Lower lobe of right lung (tissue), 2 donors: ENCODE results near the gene OR8D4. TPM values are rescaled to one million over a fixed set of nuclear protein-coding genes. Genes with fewer than 3 reads are reported as not detected.
"Not testable (repeated sequence)": the region's sequence is repeated elsewhere in the genome, so short reads cannot be mapped to it uniquely, and the experiment has no call there.

Source experiments
- ATAC-seq, 2 donors: fragments of 200-7000 bp; cut with Tn5 transposase; one replicate each; pipeline ENCODE4 v1.9.1; 2020 to 2022; ENCODE audit warnings: mild to moderate bottlenecking in 2 of 2, moderate library complexity in 2 of 2
- DNase-seq: peaks from one replicate; pipeline ENCODE4 v3.0.0-alpha.2; 2020
- H3K27ac ChIP-seq: fragments of 200-600 bp; one replicate; pipeline ENCODE4 v1.8.0; 2022
- H3K27me3 ChIP-seq: fragments of 200-600 bp; one replicate; pipeline ENCODE4 v1.8.0; 2022; ENCODE audit warnings: low read depth
- H3K36me3 ChIP-seq: fragments of 200-600 bp; one replicate; pipeline ENCODE4 v1.8.0; 2022; ENCODE audit warnings: mild to moderate bottlenecking
- H3K4me1 ChIP-seq: fragments of 200-600 bp; one replicate; pipeline ENCODE4 v1.8.0; 2022
- H3K4me3 ChIP-seq: fragments of 200-600 bp; one replicate; pipeline ENCODE4 v1.8.0; 2022; ENCODE audit warnings: mild to moderate bottlenecking
- H3K9me3 ChIP-seq: fragments of 200-600 bp; one replicate; pipeline ENCODE4 v1.8.0; 2022
- CTCF ChIP-seq: fragments of 200-600 bp; IDR thresholded peaks from one replicate; pipeline ENCODE4 v1.8.0; 2022; ENCODE audit warnings: antibody characterized with exemption, mild to moderate bottlenecking
- intact Hi-C: fragments of 100-400 bp; cut with DNase I; formaldehyde crosslinking; loops from one replicate; pipeline ENCODE4 v1.11.0; 2022
- long read RNA-seq: library from polyadenylated mRNA; unstranded; transcript quantifications from one replicate; pipeline ENCODE4 v2.0.0, GENCODE V29; 2021
- total RNA-seq: library from RNA; stranded (reverse); fragmentation: NEBNext Ultra II Directional; extraction: Animal tissue kit (Norgen Biotek cat#: 25700); gene quantifications from one replicate; pipeline ENCODE4 v1.2.1, GENCODE V29; 2021
- donor health status: DM: no; HTN: yes; CAD: no; lungs with severe emphysema.

Gene OR8D4
- total RNA-seq: not detected
- long read RNA-seq: 0 reads

- intact Hi-C loops: no loop called here
- no peak for TF ChIP-seq CTCF
Measured at GRCh38 chr11:123901867-123902266, at the start of gene OR8D4. Gene OR8D4 (plus strand): TSS chr11:123902167. CDS start chr11:123906432, 4,265 bp downstream.

GRCh38 chr11:123852321-123852720 lies 49.6 kb upstream of the OR8D4 start:
- TF ChIP-seq CTCF: no peak
- ATAC-seq: no peak
- no peaks in the 10 kb centered on the region for H3K27me3 ChIP-seq

More at GRCh38 chr11:123901867-123902266, at the start of gene OR8D4:
- ATAC-seq: no peak
- no peak within 1 kb of the TSS for H3K27ac ChIP-seq
- H3K4me3 ChIP-seq: no peak within 1 kb of the TSS
- no peaks in the 10 kb centered on the region for H3K9me3 ChIP-seq
- no peaks in the 10 kb centered on the region for H3K36me3 ChIP-seq
- H3K4me1 ChIP-seq: no peaks in the 10 kb centered on the region
- H3K27me3 ChIP-seq: no peaks in the 10 kb centered on the region
- no peak for DNase-seq

GRCh38 chr11:123853038-123853437 lies 48.9 kb upstream of the OR8D4 start:
- Histone ChIP-seq H3K27me3 (no peaks in the 10 kb centered on the region), H3K4me1 (no peaks in the 10 kb centered on the region), H3K9me3 (no peaks in the 10 kb centered on the region), H3K4me3 (no peak overlapping the region), H3K27ac (no peak overlapping the region), H3K36me3 (no peaks in the 10 kb centered on the region)
- ATAC-seq: no peak
- intact Hi-C loops: no loop called here
- TF ChIP-seq CTCF: no peak
- DNase-seq: no peak

More at GRCh38 chr11:123852321-123852720, 49.6 kb upstream of the OR8D4 start:
- Histone ChIP-seq H3K27ac (no peak overlapping the region), H3K4me3 (no peak overlapping the region), H3K4me1 (no peaks in the 10 kb centered on the region), H3K9me3 (no peaks in the 10 kb centered on the region), H3K36me3 (no peaks in the 10 kb centered on the region)
- intact Hi-C loops: no loop called here
- DNase-seq: no peak

GRCh38 chr11:123856444-123856843 lies 45.5 kb upstream of the OR8D4 start:
- Histone ChIP-seq H3K9me3 (no peaks in the 10 kb centered on the region), H3K27me3 (no peaks in the 10 kb centered on the region), H3K27ac (no peak overlapping the region), H3K4me1 (no peaks in the 10 kb centered on the region), H3K36me3 (no peaks in the 10 kb centered on the region), H3K4me3 (no peak overlapping the region)
- intact Hi-C loops: no loop called here
- no peak for TF ChIP-seq CTCF
- no peak for ATAC-seq
- no peak for DNase-seq

- DNase-seq: no peak
- TF ChIP-seq CTCF: no peak
- H3K4me1 ChIP-seq: no peaks in the 10 kb centered on the region
- H3K9me3 ChIP-seq: no peaks in the 10 kb centered on the region
- intact Hi-C loops: no loop called here
- H3K27ac ChIP-seq: no peak overlapping the region
- no peak overlapping the region for H3K4me3 ChIP-seq
- no peaks in the 10 kb centered on the region for H3K36me3 ChIP-seq
- no peaks in the 10 kb centered on the region for H3K27me3 ChIP-seq
- no peak for ATAC-seq
Measured at GRCh38 chr11:123859731-123860130, 42.2 kb upstream of the OR8D4 start.

- H3K27ac ChIP-seq, ATAC-seq, H3K4me1 ChIP-seq, H3K27me3 ChIP-seq, DNase-seq, H3K4me3 ChIP-seq, H3K36me3 ChIP-seq, intact Hi-C loops, H3K9me3 ChIP-seq: not testable (repeated sequence)
Measured at GRCh38 chr11:123865293-123865692, 36.7 kb upstream of the OR8D4 start.

- H3K27me3 ChIP-seq, H3K4me3 ChIP-seq, DNase-seq, H3K4me1 ChIP-seq, H3K9me3 ChIP-seq, H3K27ac ChIP-seq, ATAC-seq, intact Hi-C loops, H3K36me3 ChIP-seq: not testable (repeated sequence)
Measured at GRCh38 chr11:123867795-123868194, 34.2 kb upstream of the OR8D4 start.
